ENCODE data around the gene MEX3C. TPM values are rescaled to one million over a fixed set of nuclear protein-coding genes. Genes with fewer than 3 reads are reported as not detected.

The MEX3C gene
- total RNA-seq, 1 experiment from 2014 or later = 33.6 TPM

DNA sequence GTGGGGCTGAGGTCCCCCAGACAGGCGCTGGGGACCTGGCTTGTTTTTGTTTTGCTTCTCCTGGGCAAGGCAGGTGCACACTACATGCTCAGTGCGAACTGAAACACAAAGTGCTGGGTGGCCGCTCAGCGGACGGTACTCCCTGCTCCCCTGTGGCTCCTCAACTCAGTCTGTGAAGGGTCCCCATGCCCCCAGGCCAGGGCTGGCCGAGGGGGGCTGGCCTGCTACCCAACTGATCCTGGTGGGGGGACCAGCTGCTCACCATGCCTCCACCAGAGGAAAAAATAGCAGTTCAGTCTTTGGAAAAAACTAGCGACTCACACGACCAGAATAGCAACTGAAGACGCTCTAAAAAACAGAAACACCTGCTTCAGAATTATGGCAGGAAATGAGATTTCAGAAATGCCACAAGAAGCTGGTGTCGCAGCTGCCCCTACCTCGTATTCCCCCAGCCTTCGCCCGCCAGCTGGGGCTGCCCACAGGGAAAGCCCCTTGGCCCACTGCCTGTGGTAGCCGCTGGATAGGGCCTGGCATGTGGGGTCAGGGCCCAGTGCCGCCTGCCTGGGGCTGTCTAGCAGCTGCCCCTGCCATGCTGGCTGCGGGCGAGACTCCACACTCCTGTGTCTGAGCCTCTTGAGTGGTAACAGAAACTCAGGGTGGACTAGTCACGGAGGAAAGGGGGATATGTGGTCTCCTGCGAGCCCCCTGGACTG, 43.7 kb downstream of the MEX3C start:
- DNase-seq (ENCODE audit: low spot score) = no peak

DNA sequence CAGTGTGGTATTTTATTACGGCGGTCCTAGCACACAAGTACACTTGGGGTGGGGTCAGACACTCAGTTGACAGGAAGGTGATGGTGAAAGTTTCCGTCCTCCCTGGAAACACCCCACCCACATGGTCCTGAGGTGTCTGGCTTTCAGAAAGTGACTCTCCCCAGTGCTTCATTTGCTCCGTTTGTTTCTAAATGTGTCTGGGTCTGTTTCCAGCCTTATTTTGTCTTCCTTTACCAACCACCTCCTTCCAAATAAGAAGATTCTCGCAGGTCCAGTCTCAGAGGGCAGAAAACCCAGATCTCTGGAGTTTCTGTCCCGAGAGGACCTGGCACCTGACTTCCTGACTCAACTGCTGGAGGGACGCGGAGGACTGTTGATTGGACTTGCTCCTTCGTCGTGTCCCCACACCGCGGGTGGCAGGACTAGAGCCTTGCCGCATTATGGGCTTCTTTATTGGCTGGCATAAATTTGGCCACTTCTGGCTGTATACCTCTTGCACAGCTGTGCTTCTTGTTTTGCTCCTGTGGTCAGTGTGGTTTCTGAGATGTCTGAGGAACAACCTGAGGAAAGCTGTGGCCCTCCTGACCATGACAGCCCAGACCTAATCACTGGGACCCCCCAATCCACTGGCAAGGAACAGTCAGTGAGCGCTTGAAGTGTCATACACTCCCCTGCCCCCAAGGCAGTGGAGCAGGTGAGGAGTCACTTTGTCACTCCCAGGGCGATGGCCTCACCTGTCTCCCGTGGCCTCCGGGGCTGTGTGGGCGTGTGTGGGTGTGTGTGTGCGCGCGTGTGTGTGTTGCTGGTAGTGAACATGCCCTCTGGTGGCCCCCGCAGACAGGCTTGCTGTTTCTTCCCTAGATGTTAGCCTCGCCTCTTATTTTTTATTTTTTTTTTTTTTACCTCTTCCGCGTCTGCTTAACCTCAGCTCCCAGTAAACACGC, 45.6 kb downstream of the MEX3C start:
- no peak for DNase-seq (ENCODE audit: low spot score)

DNA sequence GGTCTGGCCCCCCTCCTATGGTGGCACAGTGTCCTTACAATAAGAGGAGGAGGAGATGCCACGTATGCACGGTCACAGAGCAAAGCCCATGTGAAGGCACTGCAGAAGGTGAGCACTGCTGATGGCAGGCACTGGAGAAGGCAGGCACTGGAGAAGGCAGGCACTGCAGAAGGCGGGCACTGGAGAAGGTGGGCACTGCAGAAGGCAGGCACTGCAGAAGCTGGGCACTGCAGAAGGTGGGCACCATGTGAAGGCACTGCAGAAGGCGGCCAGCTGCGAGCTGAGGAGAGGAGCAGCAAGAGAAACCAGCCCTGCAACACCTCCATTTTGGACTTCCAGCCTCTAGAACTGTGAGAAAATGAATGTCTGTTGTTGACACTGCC, 46.3 kb downstream of the MEX3C start:
- DNase-seq (ENCODE audit: low spot score) = no peak

DNA sequence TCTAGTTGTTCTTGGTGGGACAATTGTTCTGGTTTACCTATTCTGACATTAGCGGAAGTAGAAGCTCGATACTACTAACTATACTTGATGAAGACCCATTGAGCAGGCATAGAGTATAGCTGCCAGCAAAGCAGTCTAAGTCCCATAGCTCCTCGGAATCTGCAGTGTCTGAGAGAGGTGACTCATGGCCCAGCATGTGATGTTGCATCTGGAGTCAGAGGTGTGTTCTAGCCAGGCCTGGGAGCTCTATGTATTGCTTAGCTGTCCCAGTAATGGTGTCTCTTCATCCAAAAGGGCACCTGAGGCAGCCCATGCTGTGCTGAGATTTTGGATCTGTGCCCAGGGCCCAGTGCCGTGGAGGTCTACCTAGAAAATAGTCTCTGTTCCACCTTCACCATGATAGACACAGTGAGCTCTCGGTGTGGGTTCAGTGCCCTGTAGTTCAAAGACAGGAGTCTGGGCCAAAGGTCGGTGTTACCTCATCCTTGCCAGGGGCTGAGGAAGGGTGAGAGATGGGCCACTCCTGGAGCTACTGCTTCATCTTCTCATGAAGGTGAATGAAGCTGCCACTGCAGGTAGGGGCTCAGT, 47.3 kb downstream of the MEX3C start:
- DNase-seq (ENCODE audit: low spot score) = peak; percentile 72

DNA sequence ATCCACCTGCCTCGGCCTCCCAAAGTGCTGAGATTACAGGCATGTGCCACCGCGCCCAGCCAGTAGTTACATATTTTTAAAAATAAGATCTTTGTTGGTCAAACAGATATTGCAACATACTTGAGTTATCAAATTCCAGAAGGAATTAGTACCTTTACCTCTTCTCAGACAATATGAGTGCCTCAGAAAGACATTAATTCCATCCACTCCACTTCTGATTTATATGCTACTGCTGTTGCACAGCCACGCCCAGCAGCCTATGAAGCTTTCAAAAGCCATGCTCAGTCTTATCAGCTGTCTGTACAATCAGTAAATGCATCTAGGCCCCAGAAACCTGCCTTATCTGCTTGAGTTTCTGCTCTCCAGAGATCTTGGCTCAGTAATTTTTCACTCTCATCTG, 47.8 kb downstream of the MEX3C start:
- DNase-seq (ENCODE audit: low spot score) = no peak

DNA sequence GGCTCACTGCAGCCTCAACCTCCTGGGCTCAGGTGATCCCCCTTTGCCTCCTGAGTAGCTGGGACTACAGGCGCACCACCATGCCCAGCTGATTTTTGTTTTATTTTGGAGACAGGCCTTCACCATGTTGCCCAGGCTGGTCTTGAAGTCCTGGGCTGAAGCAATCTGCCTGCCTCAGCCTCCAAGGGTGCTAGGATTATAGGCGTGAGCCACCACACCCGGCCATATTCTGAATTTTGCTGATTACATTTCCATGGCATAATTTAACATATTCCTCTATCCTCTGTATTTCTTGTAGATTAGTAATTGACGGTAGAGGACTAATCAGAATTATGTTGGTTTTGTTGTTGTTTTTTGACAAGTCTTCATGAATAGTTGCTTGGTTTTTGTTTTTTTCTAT, 50.6 kb downstream of the MEX3C start:
- no peak for DNase-seq (ENCODE audit: low spot score)

DNA sequence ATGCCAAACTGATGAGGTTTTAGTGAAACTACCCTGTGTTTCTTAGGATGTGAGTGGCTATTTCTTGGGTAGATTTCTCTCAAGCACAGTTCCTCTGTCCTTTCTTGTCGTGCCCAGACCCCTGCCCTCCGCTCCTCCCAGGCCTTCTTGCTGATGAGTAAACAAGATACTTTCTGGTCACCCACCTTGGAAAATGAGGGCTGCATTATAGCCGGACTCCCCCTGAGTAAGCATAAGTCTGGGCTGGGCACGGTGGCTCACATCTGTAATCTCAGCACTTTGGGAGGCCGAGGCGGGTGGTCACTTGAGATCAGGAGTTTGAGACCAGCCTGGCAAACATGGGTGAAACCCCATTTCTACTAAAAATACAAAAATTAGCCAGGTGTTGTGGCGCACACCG, 58.5 kb downstream of the MEX3C start:
- DNase-seq (ENCODE audit: low spot score) = no peak

DNA sequence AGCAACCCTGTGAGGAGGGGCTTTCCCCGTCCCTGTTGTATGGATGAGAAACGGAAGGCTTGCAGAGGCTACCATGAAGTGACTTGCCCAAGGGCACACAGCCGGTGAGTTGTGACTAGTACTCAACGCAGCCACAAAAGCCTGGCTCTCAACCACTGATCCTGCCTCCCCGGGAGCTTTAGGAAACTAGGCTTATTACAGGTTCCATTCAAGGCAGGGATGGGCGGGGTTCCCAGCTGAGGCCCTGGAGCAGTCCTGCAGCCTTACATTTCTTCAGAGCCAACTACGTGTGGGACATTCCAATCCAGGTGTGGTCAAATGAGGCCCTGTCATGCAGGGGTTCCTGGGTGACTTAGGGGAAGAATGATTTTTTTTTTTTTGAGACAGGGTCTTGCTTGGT, 59.6 kb downstream of the MEX3C start:
- DNase-seq (ENCODE audit: low spot score) = no peak

DNA sequence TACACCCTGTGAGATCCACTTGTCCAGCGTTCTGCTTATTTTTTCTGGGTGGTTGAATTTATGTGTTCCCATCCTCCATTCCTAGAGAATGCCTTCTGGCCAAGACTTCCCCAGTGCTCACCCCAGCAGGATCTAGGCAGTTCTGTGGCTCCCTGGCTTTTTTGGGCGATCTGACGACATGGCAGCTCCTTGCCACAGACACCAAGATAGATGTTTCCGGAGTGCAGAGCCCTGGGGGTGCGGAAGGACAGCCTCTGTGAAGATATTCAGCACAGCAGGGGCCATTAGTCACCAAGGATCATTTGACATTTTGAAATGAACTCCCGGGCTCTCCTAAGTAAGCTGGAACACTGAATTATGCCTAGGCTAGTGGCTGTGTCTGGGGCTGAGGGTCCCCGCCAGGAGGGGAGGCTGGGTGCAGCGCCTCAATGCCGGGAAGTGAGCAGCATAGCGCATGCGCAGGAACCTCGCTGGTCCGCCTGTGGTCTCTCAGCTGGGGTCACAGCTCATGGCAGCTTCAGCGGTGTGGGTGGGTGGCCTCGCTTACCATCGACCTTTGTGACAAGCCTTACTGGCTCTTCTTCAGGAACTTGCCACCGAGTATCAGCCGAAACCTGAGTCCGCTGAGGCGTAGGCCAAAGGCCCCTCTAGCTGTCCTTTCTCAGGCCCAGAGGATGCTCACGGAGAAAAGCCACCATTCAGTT, 60.3 kb downstream of the MEX3C start:
- peak; percentile 72 for DNase-seq (ENCODE audit: low spot score)

DNA sequence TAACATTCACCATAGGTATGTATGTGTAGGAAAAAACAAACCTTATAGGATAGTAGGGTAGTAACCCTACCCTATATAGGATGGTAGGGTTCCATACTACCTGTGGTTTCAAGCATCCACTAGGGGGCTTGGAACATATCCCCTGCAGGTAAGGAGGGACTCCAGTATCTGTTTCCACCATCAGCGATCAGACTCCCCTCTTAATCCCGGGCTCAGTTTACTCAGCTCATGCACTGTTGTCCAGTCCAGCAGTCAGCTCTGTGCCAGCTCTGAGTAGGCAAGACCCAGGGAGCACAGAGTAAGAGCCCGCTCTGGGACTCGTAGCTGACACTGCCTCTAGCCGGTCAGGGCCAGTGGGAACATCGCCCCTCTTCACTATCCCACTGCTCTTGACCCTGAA, 61.7 kb downstream of the MEX3C start:
- no peak for DNase-seq (ENCODE audit: low spot score)

DNA sequence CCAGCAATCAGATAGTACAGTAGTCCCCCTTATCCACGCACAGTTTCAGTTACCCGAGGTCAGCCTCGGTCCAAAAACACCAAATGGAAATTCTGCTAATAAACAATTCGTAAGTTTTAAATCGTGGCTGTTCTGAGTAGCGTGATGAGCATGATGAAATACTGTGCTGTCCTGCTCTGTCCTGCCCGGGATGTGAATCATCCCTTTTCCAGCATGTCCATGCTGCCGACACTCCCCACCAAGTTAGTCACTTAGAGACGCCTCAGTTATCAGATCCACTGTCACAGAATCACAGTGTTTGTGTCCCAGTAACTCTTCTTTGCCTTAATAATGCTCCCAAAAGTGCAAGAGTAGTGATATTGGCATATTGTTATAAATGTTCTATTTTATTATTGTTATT, 62.1 kb downstream of the MEX3C start:
- peak; percentile 49 for DNase-seq (ENCODE audit: low spot score)

DNA sequence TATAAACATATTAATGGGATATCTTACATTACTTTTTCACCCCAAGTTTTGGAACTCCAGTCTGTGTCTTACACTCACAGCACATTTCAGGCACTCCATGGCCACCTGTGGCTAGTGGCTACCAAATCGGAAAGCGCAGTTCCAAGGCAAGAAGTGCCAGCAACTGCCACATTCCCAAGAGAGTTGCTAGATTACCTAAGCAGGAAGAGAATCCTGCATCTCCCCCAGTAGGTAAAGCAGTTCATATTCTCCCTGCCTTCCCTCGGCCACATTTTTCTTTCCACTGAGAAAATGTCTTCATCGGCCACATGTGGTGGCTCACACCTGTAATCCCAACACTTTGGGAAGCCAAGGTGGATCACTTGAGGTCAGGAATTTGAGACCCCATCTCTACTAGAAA, 62.8 kb downstream of the MEX3C start:
- DNase-seq (ENCODE audit: low spot score) = no peak

DNA sequence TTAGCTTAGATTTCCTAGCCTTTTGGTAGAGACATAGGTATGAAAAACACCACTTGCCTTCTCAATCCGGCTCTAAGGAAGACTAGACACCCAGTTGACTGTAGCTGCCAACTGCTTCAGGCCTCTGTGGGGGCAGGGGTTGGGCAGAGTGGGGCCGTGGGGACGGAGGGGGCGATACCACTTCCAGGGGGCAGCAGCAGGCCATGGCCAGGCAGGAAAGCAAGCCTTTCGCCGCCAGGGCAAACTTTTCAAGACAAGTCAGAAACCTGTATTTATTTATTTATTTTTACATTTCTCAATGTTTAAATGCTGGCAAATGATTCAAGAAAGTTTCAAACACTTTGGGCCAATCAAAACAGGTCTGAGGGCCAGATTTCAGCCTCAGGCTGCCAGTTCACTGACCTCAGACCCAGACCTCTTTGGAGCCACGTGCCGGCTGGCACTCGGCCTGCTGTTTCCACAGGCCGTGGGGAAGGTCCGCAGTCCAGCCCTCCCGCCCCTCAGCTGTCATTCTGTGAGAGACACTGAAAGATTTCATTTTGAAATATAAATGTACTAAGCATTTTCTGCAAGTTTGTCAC, 63.8 kb downstream of the MEX3C start:
- DNase-seq (ENCODE audit: low spot score) = no peak

DNA sequence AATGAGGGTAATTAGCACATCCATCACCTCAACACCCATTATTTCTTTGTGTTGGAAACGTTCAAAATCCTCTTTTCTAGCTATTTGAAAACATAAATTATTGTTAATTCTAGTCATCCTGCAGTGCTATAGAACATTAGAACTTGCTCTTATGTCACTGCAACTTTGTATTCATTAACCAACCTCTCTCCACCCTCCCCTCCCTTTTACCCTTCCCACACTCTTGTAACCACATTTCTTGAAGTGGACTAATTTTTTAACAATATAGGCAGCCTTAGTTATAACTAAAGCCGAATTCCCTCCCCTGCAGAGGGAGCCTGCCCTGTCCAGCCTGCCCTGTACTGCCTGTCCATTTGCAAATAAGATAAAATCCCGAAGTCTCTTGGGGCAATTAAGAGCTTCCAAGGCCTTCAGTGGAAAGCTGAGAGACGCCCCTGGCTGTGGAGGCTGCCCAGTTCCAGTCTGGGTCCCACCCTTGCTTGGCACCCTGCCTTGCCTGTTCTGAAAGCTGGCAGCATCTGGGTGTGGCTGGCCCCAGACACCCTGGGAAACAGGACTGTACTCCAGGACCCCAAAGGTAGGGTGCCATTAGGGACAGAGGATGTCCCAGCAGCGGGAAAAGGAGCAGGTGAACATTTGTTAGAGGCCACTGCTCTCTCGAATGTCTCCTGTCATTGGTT, 65.1 kb downstream of the MEX3C start:
- DNase-seq (ENCODE audit: low spot score) = no peak

DNA sequence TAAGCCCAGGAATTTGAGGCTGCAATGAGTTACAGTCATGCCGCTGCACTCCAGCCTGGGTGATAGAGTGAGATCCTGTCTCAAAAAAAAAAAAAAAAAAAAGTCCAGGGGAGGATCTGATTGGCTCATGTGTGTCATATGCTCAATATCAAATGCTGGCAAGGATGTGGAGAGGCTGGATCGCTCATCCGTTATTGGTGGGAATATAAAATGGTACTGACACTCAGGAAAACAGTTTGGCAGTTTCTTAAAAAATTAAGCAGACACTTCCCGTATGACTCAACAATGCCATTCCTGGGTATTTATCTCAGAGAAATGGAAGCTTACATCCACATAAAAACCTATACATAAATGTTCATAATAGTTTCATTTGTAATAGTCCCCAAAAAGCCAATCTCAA, 68.9 kb downstream of the MEX3C start:
- DNase-seq (ENCODE audit: low spot score) = peak; percentile 17

DNA sequence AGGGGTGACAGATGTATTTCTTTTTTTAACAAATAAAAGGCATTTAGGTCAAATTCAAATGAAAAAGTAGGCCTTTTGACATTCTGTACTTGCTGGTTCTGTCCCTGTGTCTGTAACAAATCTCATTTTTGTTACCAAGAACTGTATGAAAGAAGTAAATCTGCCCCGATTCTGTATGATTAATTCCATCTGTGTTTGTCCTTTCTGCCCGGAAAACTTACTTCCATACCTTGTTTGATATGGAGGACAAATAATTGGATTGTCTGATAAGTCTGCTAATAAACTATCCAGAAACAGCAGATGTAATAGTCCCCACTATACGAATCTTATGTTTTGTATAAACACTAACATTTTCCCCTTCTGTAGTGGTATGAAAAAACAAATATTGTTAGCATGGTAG, 69.8 kb downstream of the MEX3C start:
- no peak for DNase-seq (ENCODE audit: low spot score)

DNA sequence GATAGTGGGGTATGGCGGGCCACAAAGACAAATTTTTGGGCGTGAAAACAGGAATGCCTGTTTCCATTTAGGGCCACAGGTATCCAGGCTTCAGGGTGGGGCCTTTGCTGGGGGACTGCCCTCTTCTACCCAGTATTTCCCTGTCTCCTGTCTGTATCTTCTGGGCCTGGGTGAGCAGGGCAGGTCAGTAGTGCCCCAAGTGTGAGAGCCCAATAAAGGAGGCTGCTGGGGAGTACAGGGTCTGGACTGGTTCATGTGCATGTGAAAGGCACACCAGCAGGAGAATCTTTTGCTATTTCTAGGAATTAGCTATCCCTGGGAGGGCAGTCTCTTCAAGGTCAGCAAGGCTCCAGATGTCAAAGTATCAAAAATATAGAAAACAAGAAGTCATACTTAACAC, 71.5 kb downstream of the MEX3C start:
- DNase-seq (ENCODE audit: low spot score) = no peak
